GM20431 (cell line): Measurements from ENCODE around the gene RDH13.
"Not testable (repeated sequence)": the region's sequence is repeated elsewhere in the genome, so short reads cannot be mapped to it uniquely, and the experiment has no call there.

Experiments
- in situ Hi-C: fragments of 300-500 bp; cut with MseI, MboI; formaldehyde crosslinking; loops from one replicate; pipeline ENCODE4 v1.15.0; 2020; ENCODE audit warnings: low sequenced_read_pairs; ENCODE audit not compliant: unreplicated experiment

RDH13 gene

DNA sequence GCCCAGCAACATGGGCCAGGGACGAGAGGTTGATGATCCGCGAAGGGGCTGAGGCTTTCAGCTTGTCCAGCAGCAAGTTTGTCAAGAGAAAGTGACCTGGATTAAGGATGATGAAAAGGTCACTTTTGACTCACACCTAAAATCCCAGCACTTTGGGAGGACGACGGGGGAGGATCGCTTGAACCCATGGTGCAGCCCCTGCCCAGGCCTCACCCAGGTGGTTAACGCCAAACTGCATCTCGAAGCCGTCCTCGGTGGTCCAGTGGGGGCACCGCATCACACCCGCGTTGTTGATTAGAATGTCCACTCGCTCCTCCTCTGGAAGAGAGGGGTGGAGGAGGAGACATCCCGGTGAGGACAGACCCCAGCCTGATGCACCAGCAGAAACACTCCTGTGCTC, 14.5 kb downstream of the RDH13 start:
- in situ Hi-C loops: no loop called here

DNA sequence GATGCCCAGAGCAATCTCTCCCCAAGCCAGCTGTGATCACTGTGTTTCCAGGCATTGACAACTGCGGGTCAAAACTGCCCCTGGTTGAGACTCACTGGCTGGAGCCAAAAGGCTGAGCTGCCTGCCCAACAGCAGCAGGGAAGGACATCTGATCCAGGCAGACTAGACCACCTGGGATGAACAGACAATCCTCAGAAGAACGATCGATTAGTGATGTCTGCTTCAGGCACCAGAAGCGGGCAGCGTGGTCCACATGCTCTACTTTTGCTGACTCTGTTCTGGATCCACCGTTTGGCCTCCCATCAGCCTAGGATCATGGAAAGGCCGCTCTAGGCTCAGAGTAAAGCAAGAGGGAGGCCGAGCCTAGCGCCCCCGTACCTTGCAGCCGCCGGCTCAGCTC, 15.0 kb downstream of the RDH13 start:
- in situ Hi-C loops: no loop called here

DNA sequence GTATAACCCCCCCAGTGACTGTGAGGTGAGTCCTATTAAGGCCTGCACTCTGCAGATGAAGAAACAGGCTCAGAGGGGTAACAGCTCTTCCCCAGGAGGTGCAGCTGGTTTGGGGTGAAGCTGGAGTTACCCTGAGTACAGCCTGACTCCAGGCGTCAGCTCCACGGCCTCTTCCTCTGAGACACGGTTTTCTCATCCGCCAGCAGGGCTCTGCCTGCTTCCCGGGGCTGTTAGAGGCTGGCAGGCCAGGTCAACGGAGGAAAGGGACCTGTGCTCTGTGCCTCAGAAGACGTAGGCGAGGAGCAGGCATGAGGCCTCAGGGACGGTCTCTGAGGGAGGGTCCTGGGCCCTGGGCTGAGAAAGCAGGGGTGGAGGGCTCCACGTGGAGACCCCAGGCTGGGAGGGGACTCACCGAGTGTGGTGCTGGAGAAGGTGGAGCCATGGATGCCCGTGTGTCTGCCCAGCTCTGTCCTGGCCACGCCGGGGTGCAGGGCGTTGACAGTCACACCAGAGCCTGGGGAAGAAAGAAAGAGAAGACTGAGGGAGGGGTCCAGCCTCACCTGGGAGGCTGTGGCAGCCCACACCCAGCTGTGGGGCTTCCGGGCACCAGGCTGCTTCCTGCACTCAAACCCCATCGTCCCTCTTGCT, 15.8 kb downstream of the RDH13 start:
- in situ Hi-C loops: no loop called here

DNA sequence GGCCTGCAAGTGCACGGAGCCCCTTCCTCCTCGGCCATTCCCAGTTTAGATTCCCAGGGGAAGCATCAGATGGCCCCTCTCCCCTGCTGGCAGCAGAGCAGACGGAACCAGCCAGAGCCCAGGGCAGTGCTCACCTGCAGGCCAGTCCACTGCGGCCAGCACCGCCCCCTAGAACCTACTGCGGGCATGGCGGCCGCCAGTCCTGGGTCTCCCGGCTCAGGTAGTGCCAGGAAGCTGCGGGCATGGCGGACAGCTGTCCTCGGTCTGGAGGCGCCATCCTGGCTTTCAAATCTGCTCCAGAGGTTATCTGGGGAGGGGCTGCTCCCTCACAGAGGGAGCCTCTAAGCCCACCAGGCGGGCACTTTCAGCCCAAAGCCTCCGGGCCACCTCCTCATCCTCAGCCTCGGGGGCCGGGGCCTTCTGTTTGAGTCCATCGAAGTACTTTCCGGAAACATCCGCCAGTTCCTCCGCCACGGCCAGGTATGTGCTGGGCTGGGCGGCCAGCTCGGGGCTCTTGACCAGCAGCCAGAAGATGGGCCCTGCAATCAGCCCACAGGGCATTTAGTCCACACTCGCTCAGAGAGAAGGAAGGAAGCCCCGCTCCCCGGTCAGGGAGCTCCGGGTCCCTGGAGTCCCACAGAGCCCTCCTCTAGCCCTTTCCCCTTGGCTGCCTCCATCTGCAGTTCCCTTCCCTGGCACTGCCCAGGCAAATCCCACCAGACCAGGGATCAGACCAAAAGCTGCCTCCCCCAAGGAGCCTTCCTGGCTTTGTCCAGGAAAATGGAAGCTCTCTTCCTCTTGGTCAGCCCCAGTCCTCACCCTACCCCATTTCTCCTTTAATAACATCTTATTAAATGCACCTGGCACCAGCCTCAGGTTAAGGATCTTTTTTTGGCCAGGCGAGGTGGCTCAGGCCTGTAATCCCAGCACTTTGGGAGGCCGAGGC, 17.9 kb downstream of the RDH13 start:
- in situ Hi-C loops: no loop called here

DNA sequence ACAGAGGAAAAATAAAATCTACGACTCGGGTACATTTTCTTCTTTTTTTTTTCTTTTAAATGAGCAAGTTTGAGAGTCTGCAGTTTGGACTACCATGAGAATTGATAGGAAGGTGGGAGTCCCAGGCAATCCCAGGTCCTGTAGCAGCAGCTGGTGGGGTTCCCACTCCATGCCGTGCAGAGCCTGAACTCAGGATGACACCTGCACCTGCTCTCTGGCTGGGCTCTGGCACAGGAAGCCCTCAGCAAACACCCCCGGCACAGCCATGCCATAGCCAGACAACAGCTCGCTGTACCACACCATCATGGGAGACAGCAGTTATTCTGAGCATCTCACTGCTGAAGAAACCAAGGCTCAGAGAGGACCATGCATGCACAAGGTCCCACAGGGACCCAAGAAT, 18.7 kb downstream of the RDH13 start:
- in situ Hi-C loops: no loop called here

DNA sequence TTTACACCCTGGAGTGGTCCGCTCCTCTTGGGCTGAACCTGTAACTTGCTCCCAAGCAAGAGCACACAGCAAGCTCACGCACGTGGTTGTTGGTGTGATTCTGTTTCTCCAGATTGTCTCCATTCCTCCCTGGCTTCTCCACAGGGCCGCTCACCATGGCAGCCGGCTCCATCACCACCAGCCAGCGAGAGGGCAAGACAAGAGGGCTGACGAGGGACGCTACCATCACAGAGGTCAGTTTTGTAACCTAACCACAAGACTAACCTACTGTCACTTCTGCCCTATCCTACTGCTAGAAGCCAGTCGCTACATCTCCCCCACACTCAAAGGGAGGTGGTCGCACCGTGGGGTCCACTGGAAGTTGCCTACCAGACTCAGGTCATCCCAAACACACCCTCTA, 20.3 kb downstream of the RDH13 start:
- in situ Hi-C loops: no loop called here

DNA sequence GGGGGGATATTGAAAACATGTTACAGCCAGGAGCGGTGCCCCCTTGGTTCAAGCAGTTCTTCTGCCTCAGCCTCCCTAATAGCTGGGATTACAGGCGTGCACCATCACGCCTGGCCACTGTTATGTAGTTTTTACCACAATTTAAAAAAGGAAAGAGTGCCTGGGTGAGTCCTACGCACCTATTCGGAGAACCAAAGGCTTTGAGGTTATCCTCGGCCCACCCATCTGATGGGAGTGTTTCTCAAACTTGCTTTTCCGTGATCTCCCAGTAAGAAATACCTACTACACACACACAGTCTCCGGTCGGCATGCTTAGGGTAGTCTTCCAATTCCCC, 20.6 kb downstream of the RDH13 start:
- in situ Hi-C loops: no loop called here

DNA sequence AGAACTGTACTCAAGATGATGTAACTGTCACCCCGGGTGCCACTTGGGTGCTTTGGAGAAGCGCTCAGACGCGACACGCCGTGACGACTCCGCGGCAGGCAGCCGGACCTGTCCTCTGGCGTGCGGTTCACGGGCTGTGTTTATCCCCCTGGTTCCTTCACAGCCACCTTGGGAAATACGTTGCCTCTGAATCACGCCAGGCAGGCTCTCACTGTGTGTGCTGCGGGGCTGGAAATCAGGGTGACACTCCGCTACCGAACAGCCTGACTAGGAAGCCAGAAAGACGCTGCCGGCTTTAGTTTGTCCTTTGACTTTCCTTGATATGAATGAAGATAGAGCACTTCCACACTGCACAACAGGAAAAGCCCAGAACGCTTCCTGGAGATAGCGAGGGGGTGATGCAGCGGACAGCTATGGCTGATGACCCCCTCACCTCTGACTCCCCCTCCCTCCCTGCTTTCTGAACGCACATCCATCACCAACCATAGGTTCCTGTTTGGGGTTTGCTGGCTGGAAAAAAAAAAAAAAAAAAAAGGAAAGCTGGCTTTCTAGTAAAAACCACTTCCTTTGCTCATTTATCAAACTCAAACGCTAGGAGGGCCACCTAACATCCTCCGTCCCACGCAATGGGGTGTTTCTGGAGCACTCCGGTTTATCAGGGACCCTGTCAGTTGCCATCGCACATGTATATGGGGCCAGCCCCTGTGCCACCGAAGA, 21.2 kb downstream of the RDH13 start:
- in situ Hi-C loops: no loop called here

DNA sequence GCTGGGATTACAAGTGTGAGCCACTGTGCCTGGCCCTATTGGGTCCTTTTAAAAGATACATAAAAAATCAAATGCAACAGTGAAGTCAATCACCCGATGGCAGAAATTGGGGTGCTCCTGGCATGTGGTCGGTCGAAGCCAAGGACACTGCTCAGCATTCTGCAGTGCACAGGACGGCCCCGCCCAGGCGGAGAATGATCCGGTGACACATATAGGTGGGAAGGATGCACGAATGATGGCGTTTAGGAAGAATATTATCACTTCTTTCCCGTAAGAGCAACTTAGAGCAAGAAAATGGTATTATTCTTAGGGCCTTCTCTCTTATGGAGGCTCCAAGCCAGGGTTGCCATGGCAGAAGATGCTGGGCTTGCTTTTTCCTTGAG, 21.7 kb downstream of the RDH13 start:
- in situ Hi-C loops: no loop called here

DNA sequence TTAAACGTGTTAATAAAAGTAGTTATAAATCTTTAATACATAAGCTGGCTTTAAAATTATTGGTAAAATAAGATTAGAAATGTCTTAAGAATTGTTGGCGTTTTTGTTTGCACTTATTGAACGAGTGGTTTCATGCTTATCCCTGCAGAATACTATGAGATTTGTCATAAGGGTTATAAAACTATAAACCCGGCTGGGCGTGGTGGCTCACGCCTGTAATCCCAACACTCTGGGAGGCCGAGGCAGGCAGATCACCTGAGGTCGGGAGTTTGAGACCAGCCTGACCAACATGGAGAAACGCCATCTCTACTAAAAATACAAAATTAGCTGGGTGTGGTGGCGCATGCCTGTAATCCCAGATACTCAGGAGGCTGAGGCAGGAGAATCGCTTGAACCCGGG, 22.3 kb downstream of the RDH13 start:
- in situ Hi-C loops: not testable (repeated sequence)

DNA sequence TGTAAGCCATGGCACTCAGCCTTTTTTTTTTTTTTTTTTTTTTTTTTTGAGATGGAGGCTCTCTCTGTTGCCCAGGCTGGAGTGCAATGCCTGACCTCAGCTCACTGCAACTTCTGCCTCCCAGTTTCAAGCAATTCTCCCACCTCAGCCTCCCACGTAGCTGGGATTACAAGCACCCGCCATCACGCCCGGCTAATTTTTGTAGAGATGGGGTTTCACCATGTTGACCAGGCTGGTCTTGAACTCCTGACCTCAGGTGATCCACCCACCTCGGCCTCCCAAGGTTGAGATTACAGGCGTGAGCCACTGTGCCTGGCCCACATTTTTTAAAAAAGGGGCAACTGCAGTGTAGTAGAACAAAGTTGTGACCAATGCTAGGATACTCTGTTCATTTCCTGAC, 25.3 kb downstream of the RDH13 start:
- in situ Hi-C loops: not testable (repeated sequence)

DNA sequence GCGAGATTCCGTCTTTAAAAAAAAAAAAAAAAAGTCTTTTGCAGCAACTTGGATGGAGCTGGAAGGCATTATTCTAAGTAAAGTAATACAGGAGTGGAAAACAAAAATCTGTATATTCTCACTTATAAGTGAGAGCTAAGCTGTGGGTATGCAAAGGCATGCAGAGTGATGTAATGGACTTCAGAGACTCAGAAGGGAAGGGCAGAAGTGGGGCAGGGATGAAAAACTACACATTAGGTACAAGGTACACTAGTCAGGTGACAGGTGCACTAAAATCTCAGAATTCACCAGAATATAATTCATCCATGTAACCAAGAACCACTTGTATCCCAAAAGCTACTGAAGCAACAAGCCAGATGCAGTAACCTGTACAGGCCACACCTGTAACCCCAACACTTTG, 26.9 kb downstream of the RDH13 start:
- in situ Hi-C loops: no loop called here

DNA sequence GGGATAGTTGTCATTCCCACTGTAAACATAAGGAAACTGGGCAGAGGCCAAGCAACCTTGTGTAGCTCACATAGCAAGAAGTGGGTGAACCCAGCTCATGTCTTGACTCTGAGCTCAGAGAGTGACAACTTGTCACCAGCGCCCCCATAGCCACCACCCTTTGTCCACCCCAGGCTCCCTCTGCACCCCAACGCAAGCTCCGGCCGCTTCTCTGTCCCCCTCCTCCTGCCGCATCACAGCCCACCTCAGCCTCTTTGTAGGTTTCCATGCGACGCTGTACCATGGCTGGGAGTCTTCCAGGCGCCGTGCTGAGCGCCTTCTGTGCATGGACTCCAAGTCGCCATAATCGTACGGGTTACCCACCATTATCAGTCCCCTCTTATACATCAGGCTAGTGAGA, 28.2 kb downstream of the RDH13 start:
- in situ Hi-C loops: no loop called here

DNA sequence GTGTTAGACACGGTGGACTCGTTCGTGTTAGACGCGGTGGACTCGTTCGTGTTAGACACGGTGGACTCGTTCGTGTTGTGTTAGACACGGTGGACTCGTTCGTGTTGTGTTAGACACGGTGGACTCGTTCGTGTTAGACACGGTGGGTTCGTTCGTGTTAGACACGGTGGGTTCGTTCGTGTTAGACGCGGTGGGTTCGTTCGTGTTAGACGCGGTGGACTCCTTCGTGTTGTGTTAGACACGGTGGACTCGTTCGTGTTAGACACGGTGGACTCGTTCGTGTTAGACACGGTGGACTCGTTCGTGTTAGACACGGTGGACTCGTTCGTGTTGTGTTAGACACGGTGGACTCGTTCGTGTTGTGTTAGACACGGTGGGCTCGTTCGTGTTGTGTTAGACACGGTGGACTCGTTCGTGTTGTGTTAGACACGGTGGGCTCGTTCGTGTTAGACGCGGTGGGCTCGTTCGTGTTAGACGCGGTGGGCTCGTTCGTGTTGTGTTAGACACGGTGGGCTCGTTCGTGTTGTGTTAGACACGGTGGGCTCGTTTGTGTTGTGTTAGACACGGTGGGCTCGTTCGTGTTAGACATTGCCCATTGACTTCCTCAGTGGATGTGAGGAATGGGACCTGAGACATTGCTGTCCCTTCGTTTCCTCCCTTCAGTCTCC, 29.8 kb downstream of the RDH13 start:
- in situ Hi-C loops: not testable (repeated sequence)

DNA sequence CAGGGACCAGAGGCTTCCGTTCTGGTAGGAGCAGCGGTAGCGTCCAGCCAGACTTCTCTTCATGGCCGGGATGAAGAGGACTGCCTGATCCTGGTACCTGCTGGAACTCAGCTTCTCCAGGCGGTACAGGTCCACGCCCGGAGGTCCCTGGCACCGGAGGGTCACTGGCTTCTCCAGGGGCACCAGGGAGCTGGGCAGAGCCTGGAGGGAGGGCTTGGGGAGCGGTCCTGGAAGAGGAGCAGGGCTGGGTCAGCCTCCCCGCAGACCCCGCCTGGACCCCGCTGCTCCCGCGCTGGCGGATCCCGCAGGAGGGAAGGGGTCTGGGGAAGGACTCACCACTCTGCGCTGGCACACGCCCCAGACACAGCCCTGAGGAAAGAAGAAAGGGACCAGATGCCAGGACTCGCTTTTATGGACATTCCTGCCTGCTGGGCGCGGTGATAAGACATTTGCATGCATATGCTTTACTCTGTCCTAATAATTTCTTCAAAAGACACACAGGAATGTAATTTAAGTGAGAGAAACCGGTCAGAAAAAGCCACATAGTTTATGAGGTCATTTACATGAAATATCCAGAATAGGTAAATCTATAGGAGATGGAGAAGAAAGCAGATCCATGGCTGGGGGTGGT, 30.7 kb downstream of the RDH13 start:
- in situ Hi-C loops: no loop called here

DNA sequence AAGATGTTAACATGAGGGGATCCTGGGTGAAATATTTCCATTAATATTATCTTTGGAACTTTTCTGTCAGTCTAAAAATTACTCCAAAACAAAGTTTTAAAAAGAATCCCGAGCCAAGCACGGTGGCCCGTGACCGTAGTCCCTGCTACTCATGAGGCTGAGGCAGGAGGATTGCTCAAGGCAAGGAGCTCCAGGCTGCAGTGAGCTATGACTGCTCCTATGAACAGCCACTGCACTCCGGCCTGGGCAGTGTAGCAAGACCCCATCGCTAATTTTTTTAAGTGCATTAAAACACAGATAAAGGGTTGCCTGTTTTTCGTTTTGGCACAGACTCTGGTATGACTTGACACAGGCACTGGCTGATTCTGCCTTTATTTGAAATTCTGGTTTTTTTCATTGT, 31.8 kb downstream of the RDH13 start:
- in situ Hi-C loops: no loop called here

DNA sequence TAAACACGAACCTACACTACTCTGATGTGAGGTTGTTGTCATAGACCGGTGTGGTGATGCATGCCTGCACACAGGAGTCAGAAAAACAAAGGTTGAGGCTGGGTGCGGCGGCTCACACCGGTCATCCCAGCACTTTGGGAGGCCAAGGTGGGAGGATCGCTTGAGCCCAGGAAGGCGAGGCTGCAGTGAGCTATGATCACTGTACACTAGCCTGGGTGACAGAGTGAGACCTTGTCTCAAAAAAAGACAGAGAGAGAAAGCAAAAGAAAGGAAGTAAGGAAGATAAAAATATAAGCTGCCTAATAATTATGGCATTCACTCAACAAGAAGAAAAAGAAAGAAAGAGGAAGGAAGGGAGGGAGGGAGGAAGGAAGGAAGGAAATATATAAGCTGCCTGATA, 34.2 kb downstream of the RDH13 start:
- in situ Hi-C loops: no loop called here

DNA sequence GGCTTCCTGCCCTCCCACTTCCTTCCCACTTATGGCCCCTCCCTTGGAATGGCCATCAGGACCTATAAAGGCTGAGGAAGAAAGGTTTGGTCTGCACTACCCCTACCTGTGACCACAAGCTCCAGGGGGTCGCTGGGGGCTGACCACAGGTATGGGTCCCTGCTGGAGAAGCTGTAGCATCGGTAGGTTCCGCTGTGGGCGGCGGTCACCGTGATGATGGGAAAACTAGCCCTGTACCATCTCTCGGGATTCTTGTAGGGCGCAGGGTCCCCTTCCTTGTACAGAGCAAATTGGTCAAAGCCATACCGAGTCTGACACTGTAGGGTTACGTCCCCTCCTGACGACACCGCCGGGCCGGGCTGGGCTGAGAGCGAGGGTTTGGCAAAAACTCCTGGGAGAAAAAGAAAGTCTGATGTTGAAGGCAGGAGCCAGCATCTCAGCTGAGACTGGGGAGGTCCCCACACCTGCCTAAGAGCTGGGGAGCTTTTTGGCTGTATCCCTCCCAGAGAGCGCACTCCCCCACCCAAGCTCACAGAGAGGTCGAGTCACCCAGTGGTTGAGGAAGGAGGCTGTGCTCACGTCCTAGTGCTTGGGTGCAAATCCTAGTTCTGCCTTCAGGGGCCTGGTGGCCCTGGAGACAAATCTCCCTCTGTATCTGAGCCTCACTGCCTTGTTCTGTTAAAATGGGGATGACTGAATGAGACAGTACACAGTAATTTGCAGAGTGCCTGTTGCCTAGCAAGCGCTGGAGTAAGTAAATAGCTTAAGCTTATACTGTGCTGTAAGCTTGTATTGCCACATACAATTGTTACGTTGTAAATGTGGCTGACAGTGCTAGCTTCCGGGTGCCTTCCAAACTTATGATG, 35.2 kb downstream of the RDH13 start:
- in situ Hi-C loops: no loop called here

DNA sequence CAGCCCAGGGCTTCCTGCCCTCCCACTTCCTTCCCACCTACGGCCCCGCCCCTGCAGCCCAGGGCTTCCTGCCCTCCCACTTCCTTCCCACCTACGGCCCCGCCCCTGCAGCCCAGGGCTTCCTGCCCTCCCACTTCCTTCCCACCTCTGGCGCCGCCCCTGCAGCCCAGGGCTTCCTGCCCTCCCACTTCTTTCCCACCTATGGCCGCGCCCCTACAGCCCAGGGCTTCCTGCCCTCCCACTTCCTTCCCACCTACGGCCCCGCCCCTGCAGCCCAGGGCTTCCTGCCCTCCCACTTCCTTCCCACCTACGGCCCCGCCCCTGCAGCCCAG, 35.8 kb downstream of the RDH13 start:
- in situ Hi-C loops: not testable (repeated sequence)
